ENCODE measurements around the gene GPER1.

GPER1 gene

GRCh38 chr7:1053816-1054370, 34.0 kb upstream of the GPER1 start:
- DNase-seq (ENCODE audit: low read depth): no peak

DNA sequence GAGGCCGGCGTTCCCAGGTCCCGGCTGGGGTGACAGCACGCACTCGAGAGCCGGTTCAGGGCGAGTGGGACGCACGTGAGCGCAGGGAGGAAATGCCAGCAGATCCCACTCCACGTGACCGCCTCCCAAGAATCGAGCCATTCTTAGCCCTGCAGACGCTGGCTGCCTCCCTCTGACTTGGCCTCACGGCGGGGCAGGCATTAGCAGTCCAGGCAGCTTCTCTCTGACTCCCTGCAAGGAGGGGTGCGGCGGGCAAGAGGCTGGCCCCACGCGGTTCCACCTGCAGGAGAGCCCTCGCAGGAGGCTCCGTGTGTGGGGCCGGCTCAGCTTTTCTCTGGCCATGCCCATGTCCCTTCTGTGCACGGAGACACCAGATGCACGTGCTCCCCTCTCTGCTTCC, 33.5 kb upstream of the GPER1 start:
- DNase-seq (ENCODE audit: low read depth): no peak

- no peak for DNase-seq (ENCODE audit: low read depth)
Observed at GRCh38 chr7:1054861-1055450, 33.0 kb upstream of the GPER1 start.

DNA sequence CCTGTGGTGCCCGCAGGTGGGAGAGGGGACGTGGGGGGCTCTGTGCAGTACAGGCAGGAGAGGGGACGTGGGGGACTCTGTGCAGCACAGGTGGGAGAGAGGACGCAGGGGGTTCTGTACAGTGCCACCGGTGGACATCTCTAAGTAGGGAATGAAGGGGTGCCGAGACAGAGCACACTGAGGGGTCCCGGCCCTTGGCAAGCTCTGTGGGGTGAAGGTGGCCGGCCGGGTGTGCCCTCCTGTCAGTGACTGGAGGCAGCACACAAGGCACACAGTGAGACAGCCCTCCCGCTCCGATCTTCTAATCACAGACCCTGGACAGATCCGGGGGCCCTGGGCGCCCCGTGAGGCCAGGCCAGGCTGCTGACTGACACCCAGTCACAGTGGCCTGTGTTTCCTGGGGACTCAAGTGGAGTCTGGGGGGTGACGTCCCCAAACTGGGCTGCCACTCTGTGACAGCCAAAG, 32.4 kb upstream of the GPER1 start:
- DNase-seq (ENCODE audit: low read depth): no peak

- DNase-seq (ENCODE audit: low read depth): no peak
Observed at GRCh38 chr7:1055956-1056784, 31.7 kb upstream of the GPER1 start.

DNA sequence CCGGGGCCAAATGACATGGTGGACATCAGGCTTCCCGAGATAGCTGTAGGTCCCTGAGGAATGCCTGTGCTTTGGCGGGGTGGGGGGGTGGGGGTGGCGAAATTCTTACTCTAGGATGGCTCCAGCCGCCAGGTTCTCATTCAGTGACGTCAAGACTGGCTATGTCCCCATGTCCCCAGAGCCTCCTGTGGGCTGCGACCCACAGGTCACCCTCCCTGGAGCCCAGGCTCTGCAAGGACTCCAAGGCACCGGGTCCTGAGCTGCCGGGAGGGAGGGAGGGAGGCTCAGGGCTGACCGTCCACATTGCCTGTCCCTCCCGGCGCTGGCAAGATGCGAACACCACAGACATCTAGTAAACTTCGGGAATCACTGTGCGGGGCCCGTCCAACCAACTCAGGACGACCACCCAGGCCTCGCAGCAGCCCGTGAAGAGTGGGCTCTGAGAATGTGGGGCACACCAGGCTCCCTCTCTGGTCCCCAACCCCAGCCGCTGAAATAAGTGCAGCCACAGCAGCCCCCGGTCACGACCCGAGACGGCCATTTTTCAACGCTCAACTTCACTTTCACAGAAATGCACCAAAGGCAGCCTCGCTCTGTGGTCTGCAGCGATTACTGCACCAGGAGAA, 31.0 kb upstream of the GPER1 start:
- no peak for DNase-seq (ENCODE audit: low read depth)

DNA sequence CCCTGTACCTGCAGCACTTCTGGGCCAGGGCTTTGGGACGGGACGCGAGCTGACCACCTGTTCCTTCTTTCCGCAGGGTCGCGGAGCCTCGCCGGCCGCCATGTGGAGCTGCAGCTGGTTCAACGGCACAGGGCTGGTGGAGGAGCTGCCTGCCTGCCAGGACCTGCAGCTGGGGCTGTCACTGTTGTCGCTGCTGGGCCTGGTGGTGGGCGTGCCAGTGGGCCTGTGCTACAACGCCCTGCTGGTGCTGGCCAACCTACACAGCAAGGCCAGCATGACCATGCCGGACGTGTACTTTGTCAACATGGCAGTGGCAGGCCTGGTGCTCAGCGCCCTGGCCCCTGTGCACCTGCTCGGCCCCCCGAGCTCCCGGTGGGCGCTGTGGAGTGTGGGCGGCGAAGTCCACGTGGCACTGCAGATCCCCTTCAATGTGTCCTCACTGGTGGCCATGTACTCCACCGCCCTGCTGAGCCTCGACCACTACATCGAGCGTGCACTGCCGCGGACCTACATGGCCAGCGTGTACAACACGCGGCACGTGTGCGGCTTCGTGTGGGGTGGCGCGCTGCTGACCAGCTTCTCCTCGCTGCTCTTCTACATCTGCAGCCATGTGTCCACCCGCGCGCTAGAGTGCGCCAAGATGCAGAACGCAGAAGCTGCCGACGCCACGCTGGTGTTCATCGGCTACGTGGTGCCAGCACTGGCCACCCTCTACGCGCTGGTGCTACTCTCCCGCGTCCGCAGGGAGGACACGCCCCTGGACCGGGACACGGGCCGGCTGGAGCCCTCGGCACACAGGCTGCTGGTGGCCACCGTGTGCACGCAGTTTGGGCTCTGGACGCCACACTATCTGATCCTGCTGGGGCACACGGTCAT, 30.3 kb upstream of the GPER1 start:
- no peak for DNase-seq (ENCODE audit: low read depth)

DNA sequence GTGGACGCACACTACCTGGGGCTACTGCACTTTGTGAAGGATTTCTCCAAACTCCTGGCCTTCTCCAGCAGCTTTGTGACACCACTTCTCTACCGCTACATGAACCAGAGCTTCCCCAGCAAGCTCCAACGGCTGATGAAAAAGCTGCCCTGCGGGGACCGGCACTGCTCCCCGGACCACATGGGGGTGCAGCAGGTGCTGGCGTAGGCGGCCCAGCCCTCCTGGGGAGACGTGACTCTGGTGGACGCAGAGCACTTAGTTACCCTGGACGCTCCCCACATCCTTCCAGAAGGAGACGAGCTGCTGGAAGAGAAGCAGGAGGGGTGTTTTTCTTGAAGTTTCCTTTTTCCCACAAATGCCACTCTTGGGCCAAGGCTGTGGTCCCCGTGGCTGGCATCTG, 29.6 kb upstream of the GPER1 start:
- no peak for DNase-seq (ENCODE audit: low read depth)

GRCh38 chr7:1058821-1059199, 29.1 kb upstream of the GPER1 start:
- DNase-seq (ENCODE audit: low read depth): no peak

- DNase-seq (ENCODE audit: low read depth): no peak
Observed at GRCh38 chr7:1059200-1060091, 28.5 kb upstream of the GPER1 start.

DNA sequence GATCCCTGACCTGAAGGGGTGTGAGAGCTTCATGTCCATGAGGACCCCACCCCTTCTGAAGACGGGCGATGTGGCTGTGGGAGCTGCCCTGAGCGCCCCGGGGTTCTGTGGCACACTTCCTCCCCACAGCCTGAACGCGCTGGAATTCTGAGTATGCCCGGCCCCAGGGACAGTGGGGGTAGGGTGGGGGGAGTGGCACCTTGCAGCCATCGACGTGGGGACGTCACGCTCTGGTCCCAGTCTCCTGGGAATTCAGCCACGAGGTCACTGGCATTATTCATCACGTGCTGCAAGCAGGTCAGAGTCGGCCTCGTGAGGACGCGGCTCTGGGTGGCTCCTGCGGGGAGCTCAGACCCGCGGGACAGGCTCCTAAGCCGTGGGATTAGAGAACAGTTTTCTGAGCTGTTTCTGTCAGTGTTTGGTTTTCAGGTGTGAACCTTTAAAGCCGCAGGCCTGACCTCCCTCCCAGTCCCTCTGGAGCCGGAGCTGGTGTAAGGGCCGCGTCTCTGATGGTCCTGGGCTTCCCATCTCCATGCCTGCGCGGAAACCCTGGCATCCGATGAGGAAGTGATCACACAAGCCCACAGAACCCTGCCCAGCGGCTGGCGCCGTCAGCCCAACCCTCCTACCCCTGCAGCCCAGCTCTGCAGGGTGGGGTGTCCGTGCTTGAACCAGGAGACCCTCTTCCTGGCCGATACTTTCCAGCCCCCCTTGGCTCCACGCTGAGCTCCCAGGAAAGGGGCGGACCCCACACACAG, 27.4 kb upstream of the GPER1 start:
- DNase-seq (ENCODE audit: low read depth): no peak

GRCh38 chr7:1061180-1061579, 26.7 kb upstream of the GPER1 start:
- no peak for DNase-seq (ENCODE audit: low read depth)

DNA sequence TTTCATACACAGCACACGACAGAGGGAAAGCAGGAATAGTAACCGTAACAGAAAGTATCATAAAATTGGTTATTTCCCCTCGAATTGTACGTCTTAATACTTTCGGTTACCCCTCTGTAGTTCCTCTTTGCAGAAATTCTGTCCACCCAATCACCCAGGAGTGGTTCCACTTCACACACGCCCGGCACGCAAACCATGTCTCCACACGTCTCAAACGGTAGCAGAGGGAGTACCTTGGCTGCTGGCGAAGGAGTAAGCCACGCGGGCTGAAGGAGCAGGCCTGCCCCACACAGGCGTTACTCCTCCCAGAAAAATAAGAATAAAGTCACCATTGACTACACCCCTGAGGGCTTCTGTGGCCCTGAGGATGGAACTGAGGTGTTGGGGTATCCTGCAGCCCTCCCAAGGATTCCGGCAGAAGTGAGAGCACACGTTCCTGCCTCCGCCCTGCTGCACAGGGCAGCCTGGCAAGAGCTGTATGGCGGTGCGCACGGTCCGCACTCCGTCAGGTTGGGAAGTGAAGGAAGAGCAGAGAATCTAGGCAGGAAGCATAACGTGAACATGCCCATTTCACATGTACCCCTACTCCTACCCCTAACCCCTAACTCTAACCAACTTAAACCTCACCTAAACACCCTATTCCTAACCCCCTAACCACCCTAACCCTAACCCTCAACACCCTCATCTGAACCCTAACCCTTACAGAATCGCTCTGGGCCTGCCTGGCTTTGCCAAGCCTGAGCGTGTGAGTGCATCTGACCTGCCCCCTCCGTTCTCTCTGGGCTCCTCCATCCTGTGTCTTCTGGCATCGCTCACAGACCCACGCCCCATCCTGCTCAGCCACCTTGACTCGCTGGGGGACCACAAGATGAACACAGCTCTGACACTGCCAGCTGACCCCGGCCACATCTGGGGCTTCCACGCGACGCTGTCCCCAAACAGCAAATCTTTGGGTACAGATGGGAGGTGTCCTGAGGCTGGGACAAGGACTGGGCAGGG, 25.3 kb upstream of the GPER1 start:
- DNase-seq (ENCODE audit: low read depth): no peak

DNA sequence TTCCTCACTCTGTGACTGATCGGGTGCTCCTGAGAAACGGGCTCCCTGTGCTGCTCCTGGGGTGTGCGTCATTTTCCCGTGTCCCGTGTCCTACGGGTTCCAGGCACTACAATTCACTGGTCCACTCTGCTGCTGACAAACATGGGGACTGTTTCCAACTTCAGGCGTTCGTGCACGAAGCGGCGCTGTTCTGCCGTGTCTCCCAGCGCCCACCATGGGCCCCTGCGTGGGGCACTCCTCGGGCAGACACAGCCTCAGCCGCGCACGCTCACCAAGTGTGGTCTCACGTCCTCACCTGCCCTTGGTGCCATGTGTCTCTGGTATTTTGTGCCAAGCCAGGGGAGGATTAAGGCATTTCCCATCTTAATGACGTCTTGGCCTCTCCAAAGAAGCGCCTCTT, 24.6 kb upstream of the GPER1 start:
- DNase-seq (ENCODE audit: low read depth): no peak

- no peak for DNase-seq (ENCODE audit: low read depth)
Observed at GRCh38 chr7:1064581-1064980, 23.3 kb upstream of the GPER1 start.

GRCh38 chr7:1065263-1065584, 22.7 kb upstream of the GPER1 start:
- DNase-seq (ENCODE audit: low read depth): no peak

DNA sequence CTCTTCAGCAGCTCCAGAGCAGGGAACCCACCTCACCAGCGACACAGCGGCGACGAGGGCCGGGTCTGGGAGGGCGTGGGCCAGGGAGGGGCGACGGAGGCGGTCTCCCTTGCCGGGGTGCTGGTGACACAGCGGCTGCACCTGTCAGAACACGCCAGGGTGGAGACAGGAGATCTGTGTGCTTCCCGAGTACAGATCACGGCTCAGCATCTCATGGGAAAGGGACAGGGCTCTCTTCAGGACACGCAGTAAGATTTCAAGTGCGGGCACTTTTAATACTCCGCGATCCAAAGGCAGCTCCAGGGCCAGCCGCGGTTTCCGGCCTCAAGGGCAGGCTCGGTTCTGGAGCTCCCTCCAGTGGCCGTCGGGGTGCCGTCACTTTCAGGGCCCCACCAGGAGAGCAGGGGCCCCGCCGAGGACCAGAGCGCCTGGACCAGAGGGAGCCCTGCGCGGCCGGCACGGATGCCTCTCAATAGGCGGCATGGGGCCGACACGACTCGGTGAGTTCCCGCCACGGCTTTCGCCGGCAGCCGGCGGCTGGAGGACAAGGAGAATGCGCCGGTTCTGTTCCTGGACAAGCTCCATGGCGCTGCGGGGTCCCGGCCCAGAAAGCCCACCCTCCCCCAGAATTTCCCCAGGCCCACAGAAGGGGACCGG, 22.2 kb upstream of the GPER1 start:
- no peak for DNase-seq (ENCODE audit: low read depth)

DNA sequence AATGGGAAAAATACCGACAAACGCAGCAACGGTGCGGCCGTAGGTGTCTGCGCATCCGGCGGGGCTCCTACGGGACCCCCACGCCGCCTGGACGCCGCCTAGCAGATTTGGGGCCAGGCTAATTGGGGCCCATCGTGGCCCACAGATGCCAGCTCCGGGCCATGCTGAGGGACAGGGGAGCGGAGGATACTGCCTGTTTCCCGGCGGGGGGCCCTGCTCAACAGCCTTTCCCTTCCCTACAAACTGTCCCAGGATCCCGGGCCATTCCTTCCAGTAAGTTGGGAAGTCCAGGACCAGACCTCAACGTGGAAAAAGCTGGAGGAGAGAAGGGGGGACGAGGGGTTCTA, 21.7 kb upstream of the GPER1 start:
- no peak for DNase-seq (ENCODE audit: low read depth)

DNA sequence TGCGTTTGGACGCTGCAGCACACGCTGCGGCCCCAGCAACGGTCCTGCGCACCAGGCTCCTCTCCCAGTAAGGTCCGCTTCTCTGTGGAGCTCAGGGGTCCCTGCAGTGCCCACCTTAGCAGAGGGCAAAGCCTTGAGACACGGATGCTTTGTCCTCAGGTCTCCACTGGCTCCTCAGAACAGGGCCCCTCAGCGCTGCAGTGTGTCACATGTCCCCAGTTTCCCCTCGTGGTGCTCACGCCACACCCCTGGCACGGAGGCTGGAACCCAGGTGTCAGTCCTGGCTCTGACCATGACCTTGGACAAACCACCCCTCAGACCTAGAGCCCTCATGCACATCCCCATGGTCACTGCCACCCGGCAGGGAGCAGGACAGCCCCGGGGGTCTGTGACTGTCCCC, 19.9 kb upstream of the GPER1 start:
- no peak for DNase-seq (ENCODE audit: low read depth)

All from GM04504 (cell line).